CD14-positive monocyte (primary cell): ENCODE measurements around the gene ARFGAP3. TPM values are rescaled to one million over a fixed set of nuclear protein-coding genes. Genes with fewer than 3 reads are reported as not detected.
A peak's percentile ranks its signal among the peaks of the same experiment; 100 is the strongest.

ENCODE experiments used
- DNase-seq, 3 donors: peaks; one replicate each; pipeline ENCODE4 v3.0.0-alpha.2; 2011 to 2022
- H2AFZ ChIP-seq: 2 replicates; pipeline ENCODE4 v1.6.0; 2012; ENCODE audit warnings: mild to moderate bottlenecking, low read depth, low read length, inconsistent platforms; ENCODE audit not compliant: insufficient read depth, poor library complexity, severe bottlenecking
- H3K27ac ChIP-seq, 2 donors: 1 replicate in 1 of 2; 2 replicates in 1 of 2; pipeline ENCODE4 v1.5.1; 2012 to 2013; ENCODE audit warnings: low read length in 2 of 2, control low read depth in 1 of 2, inconsistent platforms in 1 of 2, low read depth in 1 of 2, mild to moderate bottlenecking in 1 of 2
- H3K27me3 ChIP-seq, 2 donors: one replicate each; pipeline versions ENCODE4 v1.6.0 to v1.6.1; 2011 to 2013; ENCODE audit warnings: low read length in 2 of 2; ENCODE audit not compliant: control insufficient read depth in 2 of 2, insufficient read depth in 2 of 2
- H3K36me3 ChIP-seq, 2 donors: replicated peaks in 1 of 2; 1 replicate in 1 of 2; 2 replicates in 1 of 2; pipeline versions ENCODE4 v1.5.1 to v1.6.1; 2012 to 2013; ENCODE audit warnings: low read length in 2 of 2, control low read depth in 1 of 2, inconsistent platforms in 1 of 2, mild to moderate bottlenecking in 1 of 2; ENCODE audit not compliant: insufficient read depth in 2 of 2, control insufficient read depth in 1 of 2
- H3K4me1 ChIP-seq, 2 donors: 1 replicate in 1 of 2; 2 replicates in 1 of 2; pipeline versions ENCODE4 v1.5.1 to v1.6.1; 2012 to 2013; ENCODE audit warnings: low read length in 2 of 2, control low read depth in 1 of 2, inconsistent platforms in 1 of 2, mild to moderate bottlenecking in 1 of 2, moderate library complexity in 1 of 2; ENCODE audit not compliant: insufficient read depth in 2 of 2, control insufficient read depth in 1 of 2
- H3K4me2 ChIP-seq: replicated peaks from 2 replicates; pipeline ENCODE3; 2012; ENCODE audit warnings: low read length, moderate library complexity, mild to moderate bottlenecking; ENCODE audit not compliant: poor library complexity, severe bottlenecking; ENCODE audit errors: extremely low read depth
- H3K4me3 ChIP-seq, 3 experiments: fragments of 200-600 bp in 1 of 3; sonication (generic) in 1 of 3; replicated peaks in 1 of 3; 1 replicate in 2 of 3; 2 replicates in 1 of 3; pipeline ENCODE4 v1.5.1; 2011 to 2013; ENCODE audit warnings: low read length in 3 of 3, mild to moderate bottlenecking in 3 of 3, control low read depth in 2 of 3, low read depth in 2 of 3, inconsistent platforms in 1 of 3, moderate library complexity in 1 of 3
- H3K79me2 ChIP-seq: 2 replicates; pipeline ENCODE4 v1.6.0; 2012; ENCODE audit warnings: mild to moderate bottlenecking, control low read depth, inconsistent platforms, low read length, moderate library complexity; ENCODE audit not compliant: insufficient read depth
- H3K9ac ChIP-seq: 2 replicates; pipeline ENCODE4 v1.6.0; 2017; ENCODE audit warnings: low read length, mild to moderate bottlenecking; ENCODE audit not compliant: insufficient read depth, poor library complexity, severe bottlenecking
- H3K9me3 ChIP-seq, 2 donors: replicated peaks in 1 of 2; 1 replicate in 1 of 2; 2 replicates in 1 of 2; pipeline versions ENCODE4 v1.5.1 to v1.6.1; 2012 to 2013; ENCODE audit warnings: low read length in 2 of 2, control low read depth in 1 of 2; ENCODE audit not compliant: control insufficient read depth in 1 of 2, insufficient read depth in 1 of 2
- H4K20me1 ChIP-seq: 2 replicates; pipeline ENCODE4 v1.6.0; 2012; ENCODE audit warnings: mild to moderate bottlenecking, low read length, control low read depth, moderate library complexity; ENCODE audit not compliant: insufficient read depth
- H3K27ac Mint-ChIP-seq, 7 donors: one replicate each; pipeline ENCODE4 v1.8.0; 2020; ENCODE audit warnings: mild to moderate bottlenecking in 7 of 7, mixed read lengths in 7 of 7, moderate library complexity in 6 of 7, inconsistent platforms in 2 of 7
- H3K27me3 Mint-ChIP-seq, 3 donors: one replicate each; pipeline ENCODE4 v1.8.0; 2021 to 2022; ENCODE audit warnings: low read depth in 3 of 3, mild to moderate bottlenecking in 3 of 3, mixed read lengths in 3 of 3, moderate library complexity in 3 of 3, inconsistent platforms in 1 of 3
- H3K36me3 Mint-ChIP-seq, 2 donors: one replicate each; pipeline ENCODE4 v1.8.0; 2020; ENCODE audit warnings: mixed read lengths in 2 of 2, inconsistent platforms in 1 of 2, mild to moderate bottlenecking in 1 of 2
- H3K4me1 Mint-ChIP-seq: one replicate; pipeline ENCODE4 v1.8.0; 2020; ENCODE audit warnings: mild to moderate bottlenecking, mixed read lengths
- H3K4me3 Mint-ChIP-seq, 2 donors: one replicate each; pipeline ENCODE4 v1.8.0; 2020; ENCODE audit warnings: mild to moderate bottlenecking in 2 of 2, mixed read lengths in 2 of 2, moderate library complexity in 1 of 2
- H3K9me3 Mint-ChIP-seq, 7 donors: one replicate each; pipeline ENCODE4 v1.8.0; 2020 to 2022; ENCODE audit warnings: mixed read lengths in 7 of 7, mild to moderate bottlenecking in 6 of 7, moderate library complexity in 6 of 7, inconsistent platforms in 2 of 7
- WGBS: methylation state at CpG from one replicate; pipeline ENCODE4 v1.1.5; 2013; ENCODE audit warnings: missing lambda C conversion rate; ENCODE audit not compliant: insufficient coverage; 5-methylcytosine and 5-hydroxymethylcytosine counted together
- intact Hi-C, 2 donors: fragments of 100-400 bp; cut with micrococcal nuclease; formaldehyde crosslinking; loops; one replicate each; pipeline versions ENCODE4 v1.15.0 to v1.15.1; 2023
- polyA plus RNA-seq, 3 donors: library from polyadenylated mRNA; depleted of rRNA in 1 of 3; unstranded in 2 of 3; stranded (reverse) in 1 of 3; fragments of 300-500 nt in 2 of 3; fragments of >200 nt in 1 of 3; fragmentation: Illumina TruSeq in 2 of 3; gene quantifications; 1 replicate in 2 of 3; 2 replicates in 1 of 3; pipeline ENCODE4 v1.2.3, GENCODE V29; 2012 to 2021
- TF ChIP-seq, protein P1 (sequence below): fragments of 200-600 bp; IDR thresholded peaks from one replicate; pipeline ENCODE4 v1.8.0; 2022; ENCODE audit warnings: antibody characterized with exemption, mild to moderate bottlenecking

The ARFGAP3 gene
- polyA plus RNA-seq, 3 donors = 22.3 to 38.7 (median 34.8) TPM

DNA sequence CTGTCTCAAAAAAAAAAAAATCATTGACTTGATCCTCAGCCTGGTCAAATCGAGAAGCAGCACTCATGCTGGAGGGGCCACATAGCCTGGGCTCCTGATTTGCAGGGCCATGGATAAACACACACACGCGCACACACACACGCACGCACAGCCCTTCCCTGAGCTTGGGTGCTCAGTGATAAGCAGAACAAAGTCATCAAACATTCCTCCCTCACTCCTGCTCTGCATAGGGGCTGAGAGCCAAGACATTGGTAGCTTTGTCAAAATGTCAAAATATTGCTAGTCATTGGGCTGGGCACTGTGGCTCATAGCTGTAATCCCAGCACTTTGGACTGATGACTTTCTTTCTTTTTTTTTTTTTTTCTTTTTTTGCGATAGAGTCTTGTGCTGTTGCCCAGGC, 102.4 kb downstream of the ARFGAP3 start:
- H3K36me3 Mint-ChIP-seq = no peaks in the 10 kb centered on the region
- peaks cover 4 to 9% (median 8%) of the 10 kb centered on the region in 3 donors for H3K27me3 Mint-ChIP-seq
- H3K36me3 ChIP-seq = no peaks in the 10 kb centered on the region
- H3K4me3 ChIP-seq = no peak overlapping the region
- intact Hi-C loops = loop anchor here in 1 of 2 donors (5.0 kb wide), 1 partner anchor 92 kb away; no protein-coding TSS in a partner anchor
- no peaks in the 10 kb centered on the region for H3K27me3 ChIP-seq
- no peak overlapping the region for H3K4me2 ChIP-seq
- no peaks in the 10 kb centered on the region for H4K20me1 ChIP-seq
- H3K4me1 Mint-ChIP-seq = peaks cover 63% of the 10 kb centered on the region
- peaks cover 16 to 41% of the 10 kb centered on the region in 2 donors for H3K4me1 ChIP-seq
- peak in 1 of 3 donors; percentile 32 for DNase-seq
- no peak overlapping the region for H3K27ac ChIP-seq
- H3K4me3 Mint-ChIP-seq = no peak overlapping the region
- 42% methylated on average over 2 of the region's 6 CpGs for WGBS
- no peak overlapping the region for H2AFZ ChIP-seq
- H3K79me2 ChIP-seq = no peaks in the 10 kb centered on the region
- peaks cover 0 to 2% (median 0%) of the 10 kb centered on the region in 7 donors for H3K9me3 Mint-ChIP-seq
- peak overlapping the region in 6 of 7 donors; percentile 33 to 92 (median 84) for H3K27ac Mint-ChIP-seq
- H3K9ac ChIP-seq = no peak overlapping the region
- TF ChIP-seq, protein P1, sequence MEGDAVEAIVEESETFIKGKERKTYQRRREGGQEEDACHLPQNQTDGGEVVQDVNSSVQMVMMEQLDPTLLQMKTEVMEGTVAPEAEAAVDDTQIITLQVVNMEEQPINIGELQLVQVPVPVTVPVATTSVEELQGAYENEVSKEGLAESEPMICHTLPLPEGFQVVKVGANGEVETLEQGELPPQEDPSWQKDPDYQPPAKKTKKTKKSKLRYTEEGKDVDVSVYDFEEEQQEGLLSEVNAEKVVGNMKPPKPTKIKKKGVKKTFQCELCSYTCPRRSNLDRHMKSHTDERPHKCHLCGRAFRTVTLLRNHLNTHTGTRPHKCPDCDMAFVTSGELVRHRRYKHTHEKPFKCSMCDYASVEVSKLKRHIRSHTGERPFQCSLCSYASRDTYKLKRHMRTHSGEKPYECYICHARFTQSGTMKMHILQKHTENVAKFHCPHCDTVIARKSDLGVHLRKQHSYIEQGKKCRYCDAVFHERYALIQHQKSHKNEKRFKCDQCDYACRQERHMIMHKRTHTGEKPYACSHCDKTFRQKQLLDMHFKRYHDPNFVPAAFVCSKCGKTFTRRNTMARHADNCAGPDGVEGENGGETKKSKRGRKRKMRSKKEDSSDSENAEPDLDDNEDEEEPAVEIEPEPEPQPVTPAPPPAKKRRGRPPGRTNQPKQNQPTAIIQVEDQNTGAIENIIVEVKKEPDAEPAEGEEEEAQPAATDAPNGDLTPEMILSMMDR = no peak
- H3K9me3 ChIP-seq = no peaks in the 10 kb centered on the region

DNA sequence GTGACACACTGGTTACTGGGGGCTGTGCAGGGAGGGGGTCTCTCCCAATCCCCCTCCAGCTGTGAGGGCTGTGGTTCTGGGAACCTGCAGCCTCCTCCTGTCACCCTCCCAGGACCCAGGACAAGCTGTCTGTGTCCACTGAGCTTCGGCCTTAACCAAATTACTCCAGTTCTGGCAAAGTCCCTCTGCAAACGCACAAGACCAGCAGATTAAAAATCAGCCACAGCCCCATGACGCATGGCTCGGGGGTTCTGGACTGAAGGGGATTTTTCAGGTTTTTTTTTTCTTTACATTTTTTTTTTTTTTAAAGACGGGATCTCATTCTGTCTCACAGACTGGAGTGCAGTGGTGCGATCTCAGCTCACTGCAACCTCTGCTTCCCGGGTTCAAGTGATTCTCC, 104.2 kb downstream of the ARFGAP3 start:
- Mint-ChIP-seq H3K9me3 (peaks cover 0 to 2% (median 0%) of the 10 kb centered on the region in 7 donors), H3K36me3 (no peaks in the 10 kb centered on the region), H3K4me3 (no peak overlapping the region), H3K27me3 (peaks cover 1 to 6% (median 4%) of the 10 kb centered on the region in 3 donors), H3K27ac (peak overlapping the region in 4 of 7 donors; percentile 46 to 74 (median 62)), H3K4me1 (peaks cover 58% of the 10 kb centered on the region)
- no peak overlapping the region for H3K9ac ChIP-seq
- no peaks in the 10 kb centered on the region for H3K36me3 ChIP-seq
- H3K27me3 ChIP-seq = no peaks in the 10 kb centered on the region
- intact Hi-C loops = loop anchor here in 1 of 2 donors (5.0 kb wide), 1 partner anchor 91 kb away; no protein-coding TSS in a partner anchor
- WGBS = no CpG with 5 or more reads among the region's 7 CpGs
- no peaks in the 10 kb centered on the region for H3K79me2 ChIP-seq
- no peaks in the 10 kb centered on the region for H3K9me3 ChIP-seq
- peaks cover 16 to 41% of the 10 kb centered on the region in 2 donors for H3K4me1 ChIP-seq
- no peak overlapping the region for H2AFZ ChIP-seq
- H3K4me3 ChIP-seq = no peak overlapping the region
- H3K27ac ChIP-seq = no peak overlapping the region
- no peak for DNase-seq
- no peaks in the 10 kb centered on the region for H4K20me1 ChIP-seq
- H3K4me2 ChIP-seq = no peak overlapping the region
- TF ChIP-seq, protein P1 = no peak
